ENCODE data around the gene GOLGB1. TPM values are rescaled to one million over a fixed set of nuclear protein-coding genes. Genes with fewer than 3 reads are reported as not detected.

Gene GOLGB1
- polyA plus RNA-seq, 1 experiment = 17.3 TPM

- Histone ChIP-seq H3K4me3 (ENCODE audit: low read depth, low read length) (no peak overlapping the region), H3K36me3 (ENCODE audit: control insufficient read depth, insufficient read depth, low read length) (no peaks in the 10 kb centered on the region), H3K27me3 (ENCODE audit: control insufficient read depth, insufficient read depth, low read length) (no peaks in the 10 kb centered on the region; the same call in 1 of the 2 replicates)
- POLR2A ChIA-PET = no interaction called here
- no peak for DNase-seq (ENCODE audit: low read depth)
- CTCF ChIA-PET = interaction anchor here (1.4 kb wide), 1 partner anchor 10 kb away, joined by 3 read pairs; no protein-coding TSS in a partner anchor
- TF ChIP-seq, protein P1, sequence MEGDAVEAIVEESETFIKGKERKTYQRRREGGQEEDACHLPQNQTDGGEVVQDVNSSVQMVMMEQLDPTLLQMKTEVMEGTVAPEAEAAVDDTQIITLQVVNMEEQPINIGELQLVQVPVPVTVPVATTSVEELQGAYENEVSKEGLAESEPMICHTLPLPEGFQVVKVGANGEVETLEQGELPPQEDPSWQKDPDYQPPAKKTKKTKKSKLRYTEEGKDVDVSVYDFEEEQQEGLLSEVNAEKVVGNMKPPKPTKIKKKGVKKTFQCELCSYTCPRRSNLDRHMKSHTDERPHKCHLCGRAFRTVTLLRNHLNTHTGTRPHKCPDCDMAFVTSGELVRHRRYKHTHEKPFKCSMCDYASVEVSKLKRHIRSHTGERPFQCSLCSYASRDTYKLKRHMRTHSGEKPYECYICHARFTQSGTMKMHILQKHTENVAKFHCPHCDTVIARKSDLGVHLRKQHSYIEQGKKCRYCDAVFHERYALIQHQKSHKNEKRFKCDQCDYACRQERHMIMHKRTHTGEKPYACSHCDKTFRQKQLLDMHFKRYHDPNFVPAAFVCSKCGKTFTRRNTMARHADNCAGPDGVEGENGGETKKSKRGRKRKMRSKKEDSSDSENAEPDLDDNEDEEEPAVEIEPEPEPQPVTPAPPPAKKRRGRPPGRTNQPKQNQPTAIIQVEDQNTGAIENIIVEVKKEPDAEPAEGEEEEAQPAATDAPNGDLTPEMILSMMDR (IDR thresholded peaks at IDR 0.05; ENCODE audit: insufficient read depth, low read depth, low read length) = no peak
Observed at GRCh38 chr3:121759541-121760202, 10.1 kb upstream of the GOLGB1 start.

GRCh38 chr3:121758727-121759450 lies 9.3 kb upstream of the GOLGB1 start:
- DNase-seq (ENCODE audit: low read depth) = no peak
- TF ChIP-seq, protein P1 (IDR thresholded peaks at IDR 0.05; ENCODE audit: insufficient read depth, low read depth, low read length) = no peak
- POLR2A ChIA-PET = no interaction called here

GRCh38 chr3:121757812-121758545 lies 8.4 kb upstream of the GOLGB1 start:
- CTCF ChIA-PET = no interaction called here
- POLR2A ChIA-PET = no interaction called here
- TF ChIP-seq, protein P1 (IDR thresholded peaks at IDR 0.05; ENCODE audit: insufficient read depth, low read depth, low read length) = no peak
- no peak for DNase-seq (ENCODE audit: low read depth)
- no peaks in the 10 kb centered on the region for H3K36me3 ChIP-seq (ENCODE audit: control insufficient read depth, insufficient read depth, low read length)
- no peaks in the 10 kb centered on the region; the same call in 1 of the 2 replicates for H3K27me3 ChIP-seq (ENCODE audit: control insufficient read depth, insufficient read depth, low read length)
- H3K4me3 ChIP-seq (ENCODE audit: low read depth, low read length) = no peak overlapping the region

More at GRCh38 chr3:121758727-121759450, 9.3 kb upstream of the GOLGB1 start:
- no peak overlapping the region for H3K4me3 ChIP-seq (ENCODE audit: low read depth, low read length)
- H3K36me3 ChIP-seq (ENCODE audit: control insufficient read depth, insufficient read depth, low read length) = no peaks in the 10 kb centered on the region
- H3K27me3 ChIP-seq (ENCODE audit: control insufficient read depth, insufficient read depth, low read length) = no peaks in the 10 kb centered on the region; the same call in 1 of the 2 replicates
- CTCF ChIA-PET = interaction anchor here (1.4 kb wide), 1 partner anchor 10 kb away, joined by 3 read pairs; no protein-coding TSS in a partner anchor

GRCh38 chr3:121757087-121757811 lies 7.7 kb upstream of the GOLGB1 start:
- CTCF ChIA-PET = no interaction called here
- TF ChIP-seq, protein P1 (IDR thresholded peaks at IDR 0.05; ENCODE audit: insufficient read depth, low read depth, low read length) = no peak
- no peak for DNase-seq (ENCODE audit: low read depth)
- no peak overlapping the region for H3K4me3 ChIP-seq (ENCODE audit: low read depth, low read length)
- no peaks in the 10 kb centered on the region; the same call in 1 of the 2 replicates for H3K27me3 ChIP-seq (ENCODE audit: control insufficient read depth, insufficient read depth, low read length)
- no peaks in the 10 kb centered on the region for H3K36me3 ChIP-seq (ENCODE audit: control insufficient read depth, insufficient read depth, low read length)
- POLR2A ChIA-PET = no interaction called here

All from BJ (cell line).